Activated CD4-positive, CD25-positive, alpha-beta regulatory T cell treated with anti-CD3 and anti-CD28 coated beads, Interleukin-2, amount 50 U/mL, for 72 hours (primary cell): ENCODE results near the gene B2M.
"Not testable (repeated sequence)": the region's sequence is repeated elsewhere in the genome, so short reads cannot be mapped to it uniquely, and the experiment has no call there.

Experiments used
- DNase-seq: peaks from one replicate; pipeline ENCODE4 v3.0.0; 2021

The B2M gene

DNA sequence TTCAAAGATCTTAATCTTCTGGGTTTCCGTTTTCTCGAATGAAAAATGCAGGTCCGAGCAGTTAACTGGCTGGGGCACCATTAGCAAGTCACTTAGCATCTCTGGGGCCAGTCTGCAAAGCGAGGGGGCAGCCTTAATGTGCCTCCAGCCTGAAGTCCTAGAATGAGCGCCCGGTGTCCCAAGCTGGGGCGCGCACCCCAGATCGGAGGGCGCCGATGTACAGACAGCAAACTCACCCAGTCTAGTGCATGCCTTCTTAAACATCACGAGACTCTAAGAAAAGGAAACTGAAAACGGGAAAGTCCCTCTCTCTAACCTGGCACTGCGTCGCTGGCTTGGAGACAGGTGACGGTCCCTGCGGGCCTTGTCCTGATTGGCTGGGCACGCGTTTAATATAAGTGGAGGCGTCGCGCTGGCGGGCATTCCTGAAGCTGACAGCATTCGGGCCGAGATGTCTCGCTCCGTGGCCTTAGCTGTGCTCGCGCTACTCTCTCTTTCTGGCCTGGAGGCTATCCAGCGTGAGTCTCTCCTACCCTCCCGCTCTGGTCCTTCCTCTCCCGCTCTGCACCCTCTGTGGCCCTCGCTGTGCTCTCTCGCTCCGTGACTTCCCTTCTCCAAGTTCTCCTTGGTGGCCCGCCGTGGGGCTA, at the start of gene B2M, which contains the start of gene PATL2:
TSS of gene B2M (plus strand) at position 422 of the 647 bp plus-strand sequence. CDS start at position 452, 30 bp downstream.
TSS of gene PATL2 (minus strand) at position 228 of the 647 bp plus-strand sequence. CDS start 34,833 bp downstream, outside the sequence.
- DNase-seq, result peak; percentile 96

DNA sequence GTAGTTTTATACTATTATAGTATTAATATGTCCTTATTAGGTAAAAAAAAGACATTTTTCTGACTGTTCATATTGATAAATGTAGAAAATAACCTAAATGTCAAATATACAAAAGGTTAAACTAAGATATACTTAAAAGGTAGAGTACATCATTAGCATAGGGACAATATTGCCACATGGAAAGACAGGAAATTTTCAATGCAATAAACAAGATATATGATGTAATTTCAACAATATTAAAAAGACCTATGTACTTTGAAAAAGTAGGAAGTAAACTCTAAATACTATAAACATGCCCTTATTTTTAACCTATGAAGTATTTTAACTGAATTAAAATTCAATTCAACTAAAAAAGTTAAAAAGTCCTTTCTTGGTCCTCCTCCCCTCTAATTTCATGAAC, 49.7 kb upstream of the B2M start:
- no peak for DNase-seq

GRCh38 chr15:44662478-44663409, 48.6 kb upstream of the B2M start:
- peak; percentile 78 for DNase-seq

DNA sequence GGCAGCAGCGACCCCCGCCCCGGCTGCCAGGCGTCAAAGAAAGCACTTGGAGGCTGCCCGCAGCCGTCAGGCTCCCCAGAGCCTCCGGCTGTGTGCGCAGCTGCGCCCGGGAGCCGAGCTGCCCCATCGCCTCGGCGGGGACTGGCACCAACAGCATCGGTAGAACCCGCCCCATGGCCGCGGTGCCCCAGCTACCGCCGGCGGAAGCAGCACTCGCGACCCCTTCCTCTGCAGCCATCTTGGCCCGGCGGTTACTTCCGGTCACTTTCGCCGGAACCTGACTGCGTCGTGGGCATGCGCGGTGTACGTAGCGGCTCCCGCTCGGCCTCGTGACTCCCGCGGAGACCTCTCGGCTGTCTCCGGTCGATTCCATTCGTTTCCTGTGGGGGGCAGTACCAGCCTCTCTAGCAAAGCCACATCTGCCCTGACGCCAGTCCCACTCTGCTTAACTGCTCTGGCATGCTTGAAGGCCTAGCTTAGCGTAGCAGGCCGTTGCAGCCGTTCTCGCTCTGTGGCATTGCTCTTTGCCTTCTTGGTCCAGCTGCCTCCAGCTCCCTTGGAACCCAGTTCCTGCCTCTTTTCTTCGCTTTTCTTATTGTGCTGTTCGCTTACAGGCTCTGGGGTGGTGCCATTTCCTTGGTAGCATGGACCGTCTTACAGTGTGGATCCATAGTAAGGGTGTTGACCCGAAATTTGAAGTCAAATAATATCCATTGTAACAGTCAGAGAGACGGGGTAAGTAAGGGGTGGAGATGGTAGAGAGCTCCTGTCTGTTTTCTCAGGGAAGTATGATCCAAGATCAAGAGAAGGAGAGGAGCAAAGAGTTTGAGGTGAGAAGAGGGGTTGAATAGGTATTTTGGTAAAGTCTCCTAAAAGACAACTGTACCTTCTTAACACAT, 47.7 kb upstream of the B2M start, which contains the start of gene SPG11:
TSS of gene SPG11 (minus strand) at position 253 of the 899 bp plus-strand sequence. CDS start at position 238, 15 bp downstream.
- DNase-seq, result peak; percentile 93

GRCh38 chr15:44666210-44667038, 44.9 kb upstream of the B2M start:
- DNase-seq, result no peak

DNA sequence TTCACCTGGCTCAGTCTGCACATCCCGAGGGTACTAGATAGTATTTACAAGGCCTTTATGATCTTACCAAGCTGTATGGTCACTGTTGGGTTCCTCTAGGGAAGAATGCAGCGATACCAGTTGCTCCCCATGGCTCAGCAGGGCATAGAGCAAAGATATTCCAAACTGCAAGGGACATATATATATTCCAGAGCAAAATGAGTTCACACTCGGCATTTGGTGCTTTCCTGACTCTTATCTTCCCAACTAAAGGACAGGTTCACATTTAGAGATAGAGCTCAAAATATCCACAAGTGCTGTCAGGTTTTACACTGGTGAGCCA, 44.3 kb upstream of the B2M start:
- DNase-seq, result no peak

GRCh38 chr15:44668921-44669320, 42.4 kb upstream of the B2M start:
- DNase-seq, result no peak

DNA sequence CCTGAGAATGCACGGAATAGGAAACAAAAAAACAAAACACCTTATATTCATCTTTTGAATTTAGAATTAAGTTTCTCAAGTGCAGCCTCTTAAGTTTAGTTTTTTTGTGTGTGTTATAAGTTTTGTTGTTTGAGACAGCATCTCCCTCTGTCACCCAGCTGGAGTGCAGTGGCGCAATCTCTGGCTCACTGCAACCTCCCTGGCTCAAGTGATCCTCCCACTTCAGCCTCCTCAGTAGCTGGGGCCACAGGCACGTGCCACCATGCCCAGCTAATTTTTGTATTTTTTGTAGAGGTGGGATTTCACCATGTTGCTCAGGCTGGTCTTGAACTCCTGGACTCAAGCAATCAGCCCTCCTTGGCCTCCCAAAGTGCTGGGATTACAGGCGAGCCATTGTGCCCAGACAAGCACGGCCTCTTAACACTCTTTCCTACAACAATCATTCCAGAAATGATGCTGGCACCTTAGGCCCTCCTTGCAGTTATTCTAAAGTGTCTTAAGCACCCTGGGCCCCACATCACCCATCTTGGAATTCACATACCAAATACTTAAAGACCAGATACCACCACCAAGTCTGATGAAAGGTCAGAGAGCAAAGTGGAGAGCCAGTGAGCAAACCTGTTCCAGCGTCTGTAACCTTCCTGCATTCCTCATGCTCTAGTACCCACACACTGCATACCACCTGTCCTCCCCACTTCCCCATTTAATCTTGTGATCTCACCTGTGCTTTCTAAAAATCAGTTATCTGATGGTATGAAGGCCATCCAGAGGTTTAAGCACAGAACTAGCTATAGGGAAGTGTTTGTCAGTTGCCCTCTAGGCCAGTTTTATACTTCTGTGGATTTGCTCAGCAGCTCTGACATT, 41.0 kb upstream of the B2M start:
- no peak for DNase-seq

GRCh38 chr15:44673639-44674038, 37.7 kb upstream of the B2M start:
- DNase-seq, result no peak

GRCh38 chr15:44675911-44676310, 35.4 kb upstream of the B2M start:
- DNase-seq, result no peak

DNA sequence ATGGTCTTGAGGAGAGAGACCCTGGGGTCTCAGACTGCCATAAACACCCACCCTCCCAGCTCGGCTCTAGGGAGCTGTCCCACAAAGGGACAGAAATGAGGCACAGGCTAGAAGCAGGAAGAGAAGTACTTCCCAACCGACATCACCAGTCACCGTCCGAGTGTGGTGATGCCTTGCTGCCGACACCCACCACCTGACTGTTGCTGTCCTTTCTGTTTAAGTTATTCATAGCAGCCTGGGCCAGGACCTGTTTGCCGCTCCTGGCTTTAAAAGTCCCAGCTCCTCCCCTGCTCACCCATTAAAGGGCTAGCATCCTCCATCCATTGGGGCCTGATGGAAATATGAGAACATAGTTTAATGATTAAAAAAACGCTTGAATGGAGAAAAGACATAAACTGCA, 34.6 kb upstream of the B2M start:
- no peak for DNase-seq

DNA sequence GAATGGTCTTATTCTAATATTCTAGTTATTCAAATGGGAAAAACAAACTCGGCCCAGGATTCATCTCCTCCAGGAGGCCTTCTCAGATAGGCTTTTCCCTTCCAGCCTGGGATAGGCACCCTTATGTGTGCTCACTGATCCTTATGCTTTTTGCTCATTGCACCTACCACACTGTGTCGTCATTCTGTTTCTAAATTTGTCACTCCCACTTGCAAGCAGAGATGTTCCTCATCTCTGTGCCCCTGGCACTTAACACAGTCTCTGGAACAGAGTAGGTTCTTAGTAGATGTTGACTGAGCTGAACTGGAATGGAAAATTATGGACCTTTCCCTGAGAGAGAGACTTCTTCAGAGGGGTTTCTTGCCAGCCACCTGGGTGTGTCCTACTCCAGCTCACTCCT, 29.1 kb upstream of the B2M start:
- DNase-seq, result no peak

DNA sequence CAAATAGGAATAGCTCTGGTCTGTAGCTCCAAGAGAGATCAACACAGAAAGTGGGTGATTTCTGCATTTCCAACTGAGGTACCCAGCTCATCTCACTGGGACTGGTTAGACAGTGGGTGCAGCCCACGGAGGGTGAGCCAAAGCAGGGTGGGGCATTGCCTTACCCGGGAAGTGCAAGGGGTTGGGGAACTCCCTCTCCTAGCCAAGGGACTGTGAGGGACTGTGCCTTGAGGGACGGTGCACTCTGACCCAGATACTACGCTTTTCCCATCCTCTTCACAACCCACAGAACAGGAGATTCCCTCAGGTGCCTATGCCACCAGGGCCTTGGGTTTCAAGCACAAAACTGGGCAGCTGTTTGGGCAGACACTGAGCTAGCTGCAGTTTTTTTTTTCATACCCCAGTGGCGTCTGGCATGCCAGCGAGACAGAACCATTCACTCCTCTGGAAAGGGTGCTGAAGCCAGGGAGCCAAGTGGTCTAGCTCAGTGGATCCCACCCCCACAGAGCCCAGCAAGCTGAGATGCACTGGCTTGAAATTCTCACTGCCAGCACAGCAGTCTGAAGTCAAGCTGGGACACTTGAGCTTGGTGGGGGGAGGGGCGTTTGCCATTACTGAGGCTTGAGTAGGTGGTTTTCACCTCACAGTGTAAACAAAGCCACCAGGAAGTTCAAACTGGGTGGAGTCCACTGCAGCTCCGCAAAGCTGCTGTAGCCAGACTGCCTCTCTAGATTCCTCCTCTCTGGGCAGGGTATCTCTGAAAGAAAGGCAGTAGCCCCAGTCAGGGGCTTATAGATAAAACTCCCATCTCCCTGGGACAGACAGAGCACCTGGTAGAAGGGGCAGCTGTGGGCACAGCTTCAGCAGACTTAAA, 28.3 kb upstream of the B2M start:
- peak; percentile 71 for DNase-seq

DNA sequence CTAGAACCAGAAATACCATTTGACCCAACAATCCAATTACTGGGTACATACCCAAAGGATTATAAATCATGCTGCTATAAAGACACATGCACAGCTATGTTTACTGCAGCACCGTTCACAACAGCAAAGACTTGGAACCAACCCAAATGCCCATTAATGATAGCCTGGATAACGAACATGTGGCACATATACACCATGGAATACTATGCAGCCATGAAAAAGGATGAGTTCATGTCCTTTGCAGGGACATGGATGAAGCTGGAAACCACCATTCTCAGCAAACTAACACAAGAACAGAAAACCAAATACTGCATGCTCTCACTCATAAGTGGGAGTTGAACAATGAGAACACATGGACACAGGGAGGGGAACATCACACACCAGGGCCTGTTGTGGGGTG, 22.0 kb upstream of the B2M start:
- not testable (repeated sequence) for DNase-seq

DNA sequence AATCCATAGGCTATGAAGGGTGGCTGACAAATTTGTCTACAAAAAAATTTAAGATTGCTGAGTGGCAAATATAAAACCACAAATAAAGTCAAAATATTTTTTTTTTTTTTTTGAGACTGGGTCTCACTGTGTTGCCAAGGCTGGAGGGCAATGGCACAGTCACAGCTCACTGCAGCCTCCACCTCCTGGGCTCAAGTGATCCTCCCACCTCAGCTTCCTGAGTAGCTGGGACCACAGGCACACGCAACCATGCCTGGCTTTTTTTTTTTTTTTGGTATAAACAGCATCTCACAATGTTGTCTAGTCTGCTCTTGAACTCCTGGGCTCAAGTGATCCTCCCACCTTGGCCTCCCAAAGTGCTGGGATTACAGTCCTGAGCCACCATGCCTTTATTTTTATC, 21.1 kb upstream of the B2M start:
- DNase-seq, result not testable (repeated sequence)

DNA sequence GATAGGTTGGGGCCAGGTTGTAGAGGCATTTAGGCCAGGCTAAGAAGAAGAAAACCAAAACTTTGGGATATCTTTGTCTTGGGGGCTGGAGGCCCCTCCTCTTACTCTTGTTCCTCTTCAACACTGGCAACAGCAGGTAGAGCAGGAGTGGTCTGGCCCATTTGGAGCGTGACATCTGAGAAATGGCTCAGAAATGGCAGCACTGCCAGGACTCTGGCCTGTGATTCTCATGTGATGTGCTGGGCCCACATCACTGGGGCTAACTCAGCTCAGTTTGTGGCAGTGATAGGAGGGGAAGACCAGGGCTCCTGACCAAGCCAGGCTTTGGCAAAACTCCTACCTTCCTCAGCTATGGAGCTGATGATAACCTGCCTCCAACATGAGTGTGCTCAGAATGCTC, 18.7 kb upstream of the B2M start:
- no peak for DNase-seq

GRCh38 chr15:44694416-44694815, 16.9 kb upstream of the B2M start:
- no peak for DNase-seq

- DNase-seq, result no peak
Observed at GRCh38 chr15:44695294-44695693, 16.0 kb upstream of the B2M start.

DNA sequence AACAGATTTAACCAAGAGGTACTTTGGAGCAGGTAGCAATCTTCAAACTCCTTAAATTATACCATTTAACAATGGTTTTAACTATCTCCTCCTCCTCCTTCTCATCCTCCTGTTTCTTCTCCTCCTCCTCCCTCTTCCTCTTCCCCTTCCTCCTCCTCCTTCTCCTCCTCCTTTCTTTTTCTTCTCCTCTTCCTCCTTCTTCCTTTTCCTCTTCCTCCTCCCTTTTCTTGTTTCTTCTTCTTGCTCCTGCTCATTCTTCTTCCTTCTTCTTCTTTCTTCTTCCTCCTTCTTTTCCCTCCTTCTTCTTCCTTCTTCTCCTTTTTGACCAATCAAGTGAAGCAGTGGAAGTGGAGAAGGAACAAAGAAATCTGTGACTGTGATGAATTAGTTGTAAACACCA, 14.3 kb upstream of the B2M start:
- no peak for DNase-seq

DNA sequence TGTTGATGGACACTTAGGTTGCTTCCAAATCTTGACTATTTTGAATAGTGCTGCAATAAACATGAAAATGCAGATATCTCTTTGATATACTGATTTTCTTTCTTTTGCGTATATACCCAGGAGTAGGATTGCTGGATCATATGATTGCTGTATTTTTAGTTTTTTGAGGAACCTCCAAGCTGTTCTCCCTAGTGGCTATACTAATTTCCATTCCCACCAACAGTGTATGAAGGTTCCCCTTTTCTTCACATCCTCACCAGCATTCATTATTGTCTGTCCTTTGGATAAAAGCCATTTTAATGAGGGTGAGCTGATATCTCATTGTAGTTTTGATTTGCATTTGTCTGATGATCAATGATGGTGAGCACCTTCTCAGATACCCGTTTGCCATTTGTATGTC, 12.7 kb upstream of the B2M start:
- DNase-seq, result no peak
